GM19397 (cell line): ENCODE results near the gene CYBRD1.
A peak's percentile ranks its signal among the peaks of the same experiment; 100 is the strongest.

Source experiments
- ATAC-seq: cut with Tn5 transposase; IDR thresholded peaks from one replicate; pipeline ENCODE4 v1.9.1; 2021; ENCODE audit warnings: mild to moderate bottlenecking, moderate library complexity; ENCODE audit not compliant: unreplicated experiment

Gene CYBRD1

GRCh38 chr2:171553236-171553635 lies 31.0 kb downstream of the CYBRD1 start:
- ATAC-seq = no peak

- ATAC-seq = no peak
Measured at GRCh38 chr2:171553858-171554257, 31.6 kb downstream of the CYBRD1 start.

- no peak for ATAC-seq
Measured at GRCh38 chr2:171554991-171555615, 32.8 kb downstream of the CYBRD1 start.

DNA sequence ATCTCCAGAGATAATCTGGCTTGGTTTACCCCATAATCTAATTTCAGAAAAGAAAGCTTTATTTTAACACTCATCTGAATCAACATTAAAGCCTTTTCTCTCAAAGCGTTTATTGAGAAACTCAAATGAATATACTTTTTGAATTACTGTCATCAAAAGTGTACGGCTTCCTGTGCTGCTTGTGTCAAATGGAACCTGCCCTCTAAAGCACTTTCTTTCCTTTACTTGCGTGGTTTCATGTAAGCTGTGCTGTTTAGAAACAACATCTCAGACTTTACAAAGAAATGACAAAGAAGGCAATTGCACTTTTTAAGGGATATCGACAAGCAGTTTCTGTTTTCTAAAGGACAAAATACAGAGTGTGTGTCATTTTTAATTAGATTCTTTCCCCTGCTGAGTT lies 35.1 kb downstream of the CYBRD1 start:
- no peak for ATAC-seq

DNA sequence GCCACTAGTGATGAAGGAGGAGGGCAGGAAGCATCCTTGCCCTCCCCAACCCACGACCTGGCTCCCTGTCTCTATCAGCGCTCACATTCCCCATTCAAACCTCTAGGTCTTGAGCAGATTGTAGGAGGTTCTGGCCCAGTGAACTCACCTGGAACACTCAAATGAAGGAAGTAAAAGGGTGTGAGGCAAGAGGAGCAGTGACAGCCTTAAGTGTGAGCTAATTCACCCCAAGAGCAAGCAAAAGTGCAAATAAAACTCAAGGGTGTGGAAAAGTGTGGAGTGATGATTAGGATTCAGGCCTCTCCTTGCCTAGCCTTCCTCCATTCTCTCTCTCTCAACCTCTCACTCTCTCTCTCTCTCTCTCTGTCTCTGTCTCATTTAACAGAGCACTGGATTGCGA lies 41.0 kb downstream of the CYBRD1 start:
- ATAC-seq = no peak

DNA sequence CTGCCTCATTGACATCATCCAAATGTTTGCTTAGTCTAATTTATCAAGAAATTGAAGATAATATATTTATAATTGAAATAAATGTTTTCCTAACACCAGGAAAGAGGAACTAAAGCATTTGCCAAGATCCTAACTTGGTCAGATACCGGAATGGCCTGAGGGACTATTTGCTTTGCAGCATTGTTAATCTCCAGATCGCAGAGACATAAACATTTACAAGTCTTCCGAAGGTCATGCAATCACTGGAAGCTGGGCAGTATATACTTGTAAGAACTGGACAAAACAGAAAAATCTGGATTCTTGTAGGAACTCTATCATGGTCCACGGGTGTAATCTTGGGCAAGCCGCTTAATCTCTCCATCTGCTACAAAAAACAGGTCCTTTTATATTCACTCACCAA lies 42.2 kb downstream of the CYBRD1 start:
- no peak for ATAC-seq

DNA sequence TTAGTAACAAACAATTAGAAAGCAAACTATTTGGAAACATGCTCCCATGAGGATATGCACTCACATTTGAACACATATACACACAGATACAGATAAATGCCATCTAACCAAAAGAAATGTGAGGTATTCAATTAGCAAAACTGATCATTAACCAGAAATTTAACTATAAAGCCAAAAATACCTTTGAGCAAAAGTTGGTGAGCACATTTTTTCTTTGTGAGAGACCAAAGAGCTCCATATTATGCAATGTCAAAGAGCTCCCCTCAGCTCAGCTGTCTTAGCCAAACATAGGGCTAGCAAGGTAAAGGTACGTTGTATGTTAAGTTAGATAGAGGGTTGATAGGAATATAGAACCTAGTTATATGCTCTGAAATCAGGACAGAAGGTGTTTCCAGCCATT lies 43.8 kb downstream of the CYBRD1 start:
- no peak for ATAC-seq

- no peak for ATAC-seq
Measured at GRCh38 chr2:171566753-171567152, 44.5 kb downstream of the CYBRD1 start.

DNA sequence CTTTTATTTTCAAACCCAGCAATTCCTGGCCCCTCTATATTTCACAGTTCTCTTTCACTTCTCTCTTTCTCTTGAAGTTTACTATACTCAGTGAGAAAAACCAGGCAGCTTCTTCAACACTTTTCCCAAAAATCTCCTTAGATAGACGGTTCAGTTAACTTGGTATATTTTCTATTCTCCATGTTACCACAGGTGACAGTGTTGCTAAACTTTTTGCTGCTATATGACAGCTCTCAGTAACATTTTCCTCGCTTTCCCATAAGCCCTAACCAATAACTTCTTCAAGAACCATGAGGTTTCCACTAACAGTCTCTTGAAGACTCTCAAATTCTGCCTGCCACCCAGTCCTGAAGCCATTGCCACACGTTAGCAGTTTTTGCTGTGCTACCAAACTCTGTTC lies 45.8 kb downstream of the CYBRD1 start:
- ATAC-seq = no peak

DNA sequence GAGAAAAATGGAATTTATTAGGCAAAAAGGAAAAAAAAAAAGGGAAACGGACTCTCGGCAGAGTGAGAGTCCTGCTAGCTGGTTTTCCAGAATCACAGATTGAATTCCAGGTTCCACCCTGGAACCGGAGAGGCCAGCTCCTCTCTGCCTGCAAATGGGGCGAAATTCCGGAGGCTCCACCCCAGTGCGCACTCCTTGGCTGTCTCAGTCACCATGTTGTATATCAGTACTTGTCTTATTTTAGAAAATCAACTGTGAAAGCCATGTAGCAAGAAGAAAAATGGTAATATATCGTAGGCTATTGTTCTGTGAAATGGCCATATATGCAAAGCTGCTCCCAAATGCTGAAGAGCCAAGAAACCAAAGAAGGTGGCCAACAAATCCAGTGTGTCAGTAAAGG lies 49.4 kb downstream of the CYBRD1 start:
- ATAC-seq = no peak

- peak; percentile 91 for ATAC-seq
Measured at GRCh38 chr2:171574149-171574795, 52.0 kb downstream of the CYBRD1 start.

DNA sequence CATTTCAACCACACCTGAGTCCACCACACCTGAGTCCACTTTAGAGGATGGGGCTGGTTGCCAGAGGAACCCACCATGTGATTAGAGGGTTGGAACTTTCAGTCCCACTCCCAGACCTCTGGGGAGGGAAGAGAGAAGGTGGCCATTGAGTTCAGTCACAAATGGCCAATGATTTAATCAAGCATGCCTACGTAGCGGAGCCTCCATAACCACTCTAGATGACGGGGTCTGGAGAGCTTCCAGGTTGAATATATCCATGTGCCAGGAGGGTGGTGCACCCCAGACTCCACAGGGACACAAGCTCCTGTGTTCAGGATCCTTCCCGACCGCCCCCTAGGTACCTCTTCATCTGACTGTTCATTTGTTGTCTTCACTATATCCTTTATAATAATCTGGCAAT lies 53.3 kb downstream of the CYBRD1 start:
- no peak for ATAC-seq

- ATAC-seq = no peak
Measured at GRCh38 chr2:171578127-171578803, 56.0 kb downstream of the CYBRD1 start.

- ATAC-seq = no peak
Measured at GRCh38 chr2:171579481-171579880, 57.2 kb downstream of the CYBRD1 start.

DNA sequence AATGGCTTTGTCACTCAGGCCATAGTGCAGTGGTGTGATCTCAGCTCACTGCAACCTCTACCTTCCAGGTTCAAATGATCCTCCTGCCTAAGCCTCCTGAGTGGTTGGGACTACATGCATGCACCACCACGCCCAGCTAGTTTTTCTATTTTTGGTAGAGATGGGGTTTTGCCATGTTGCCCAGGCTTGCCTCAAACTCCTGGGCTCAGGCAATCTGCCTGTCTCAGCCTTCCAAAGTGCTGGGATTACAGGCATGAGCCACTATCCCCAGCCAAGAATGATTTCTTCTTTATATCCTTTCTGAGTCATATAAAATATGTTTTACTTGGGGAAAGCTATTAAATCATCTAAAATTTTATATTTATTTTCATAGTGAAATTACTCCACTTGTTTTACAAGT lies 61.3 kb downstream of the CYBRD1 start:
- ATAC-seq = no peak

GRCh38 chr2:171584001-171584400 lies 61.7 kb downstream of the CYBRD1 start:
- ATAC-seq = no peak

GRCh38 chr2:171587132-171587531 lies 64.9 kb downstream of the CYBRD1 start:
- ATAC-seq = no peak

DNA sequence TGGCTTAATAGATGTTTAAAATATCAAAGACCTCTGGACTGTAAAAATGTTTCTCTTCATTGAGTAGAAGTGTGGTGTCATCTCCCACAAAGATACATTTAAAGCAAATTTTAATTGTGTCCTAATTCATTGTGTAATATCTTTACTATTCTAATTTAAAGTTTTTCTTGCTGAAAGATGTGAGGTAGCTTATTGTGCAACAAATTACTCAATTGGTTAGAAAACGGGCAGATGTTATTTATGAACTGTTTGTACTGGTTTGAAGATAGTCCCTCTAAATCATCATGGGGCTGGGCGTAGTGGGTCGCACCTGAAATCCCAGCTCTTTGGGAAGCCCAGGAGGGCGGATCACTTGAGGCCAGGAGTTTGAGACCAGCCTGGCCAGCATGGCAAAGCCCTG lies 65.3 kb downstream of the CYBRD1 start:
- no peak for ATAC-seq

- ATAC-seq = no peak
Measured at GRCh38 chr2:171590116-171590515, 67.8 kb downstream of the CYBRD1 start.

GRCh38 chr2:171592036-171592555 lies 69.8 kb downstream of the CYBRD1 start:
- no peak for ATAC-seq

DNA sequence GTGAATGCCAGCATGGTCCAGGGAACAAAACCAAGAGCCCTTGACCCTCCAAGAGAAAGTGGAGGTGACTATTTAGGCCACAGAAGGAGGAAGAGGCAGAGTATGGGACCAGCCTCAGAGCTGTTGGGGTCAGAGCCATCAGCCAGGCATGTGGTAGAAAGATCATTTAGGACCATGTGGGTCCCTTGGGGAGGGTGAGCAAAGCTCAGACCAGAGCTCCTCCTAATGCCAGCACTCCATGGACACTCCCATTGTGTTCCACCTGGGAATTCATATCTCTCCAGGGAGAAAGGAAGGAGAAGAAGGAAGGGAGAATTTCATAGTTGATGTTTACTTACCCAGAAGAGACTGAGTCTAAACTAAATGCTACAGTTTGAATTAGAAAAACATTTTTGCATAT lies 73.2 kb downstream of the CYBRD1 start:
- ATAC-seq = no peak

- no peak for ATAC-seq
Measured at GRCh38 chr2:171595896-171596295, 73.6 kb downstream of the CYBRD1 start.
